ENCODE results near the gene MLST8.

GRCh38 chr16:2256531-2257140 is 51.4 kb downstream of the MLST8 start:
- no peak for TF ChIP-seq POLR2A (IDR thresholded peaks at IDR 0.05)
- TF ChIP-seq CTCF (IDR thresholded peaks at IDR 0.05), result no peak
